Activated T-helper 1 cell treated with anti-CD3 and anti-CD28 coated beads, Interleukin-12 subunit alpha, Interleukin-12 subunit beta, Interleukin-2, Interleukin-4 antibody, amounts not matched to agents 30 ng/mL and 10 ng/mL and 1 ng/mL, durations not matched to agents 14 hours and 24 hours and 36 hours (primary cell): Measurements from ENCODE around the gene TSHR. TPM values are rescaled to one million over a fixed set of nuclear protein-coding genes. Genes with fewer than 3 reads are reported as not detected.

ENCODE experiments used
- DNase-seq: peaks from one replicate; pipeline ENCODE4 v3.0.0; 2021; ENCODE audit warnings: low spot score
- H3K27ac Mint-ChIP-seq: one replicate; pipeline ENCODE4 v1.8.0; 2021; ENCODE audit warnings: mild to moderate bottlenecking, mixed read lengths
- H3K27me3 Mint-ChIP-seq: one replicate; pipeline ENCODE4 v1.8.0; 2022; ENCODE audit warnings: mild to moderate bottlenecking, moderate library complexity, mixed read lengths; ENCODE audit not compliant: insufficient read depth
- H3K36me3 Mint-ChIP-seq: one replicate; pipeline ENCODE4 v1.8.0; 2021; ENCODE audit warnings: low read depth, mixed read lengths
- H3K4me1 Mint-ChIP-seq: one replicate; pipeline ENCODE4 v1.8.0; 2021; ENCODE audit warnings: low read depth, mixed read lengths
- H3K4me3 Mint-ChIP-seq: one replicate; pipeline ENCODE4 v1.8.0; 2021; ENCODE audit warnings: mild to moderate bottlenecking, moderate library complexity, mixed read lengths
- H3K9me3 Mint-ChIP-seq: one replicate; pipeline ENCODE4 v1.8.0; 2021; ENCODE audit warnings: mixed read lengths
- intact Hi-C: fragments of 100-400 bp; cut with micrococcal nuclease; formaldehyde crosslinking; loops from one replicate; pipeline ENCODE4 v1.15.1; 2024
- total RNA-seq: library from RNA; stranded (reverse); gene quantifications from 2 replicates; pipeline ENCODE4 v1.2.3, GENCODE V29; 2022

The TSHR gene
- total RNA-seq, 1 donor from 2014 or later = 0.16 TPM

DNA sequence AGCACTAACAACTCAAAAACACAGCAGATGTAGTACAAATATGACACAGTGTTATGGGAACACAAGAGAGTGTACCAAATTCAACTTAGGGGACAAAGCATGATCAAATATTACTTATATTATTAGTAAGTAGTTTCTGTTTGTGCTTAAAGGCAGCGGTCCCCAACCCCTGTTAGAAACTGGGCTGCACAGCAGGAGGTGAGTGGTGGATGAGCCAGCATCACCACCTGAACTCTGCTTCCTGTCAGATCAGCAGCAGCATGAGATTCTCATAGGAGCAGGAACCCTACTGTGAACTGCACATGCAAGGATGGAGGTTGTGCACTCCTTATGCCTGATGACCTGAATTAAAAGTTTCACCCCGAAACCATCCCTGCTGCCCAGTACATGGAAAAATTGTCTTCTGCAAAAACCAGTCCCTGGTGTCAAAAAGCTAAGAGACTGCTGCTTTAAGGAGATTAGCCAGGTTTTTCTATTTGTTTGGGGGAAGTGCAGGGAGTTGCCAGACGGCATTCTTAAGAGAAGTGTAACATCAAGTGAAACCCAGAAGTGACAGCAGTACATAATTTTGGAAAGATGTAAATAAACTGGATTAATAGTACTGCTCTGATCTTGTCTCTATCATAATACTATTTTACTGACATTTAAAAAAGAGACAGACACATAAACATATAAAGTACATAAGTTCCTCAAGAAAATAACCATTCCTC lies 238.7 kb downstream of the TSHR start:
- peak; percentile 5 for DNase-seq
- H3K27me3 Mint-ChIP-seq = no peaks in the 10 kb centered on the region
- intact Hi-C loops = loop anchor here (2.0 kb wide), 1 partner anchor 25 kb away; no protein-coding TSS in a partner anchor
- no peak overlapping the region for H3K4me3 Mint-ChIP-seq
- H3K4me1 Mint-ChIP-seq = peaks cover 47% of the 10 kb centered on the region
- no peaks in the 10 kb centered on the region for H3K9me3 Mint-ChIP-seq
- H3K36me3 Mint-ChIP-seq = peaks cover 44% of the 10 kb centered on the region
- H3K27ac Mint-ChIP-seq = peak overlapping the region; percentile 26

Other genes with a start within 250 kb of the TSHR start
- gene CEP128, start 13.9 kb upstream of the TSHR start, total RNA-seq = 18.2 and 22.0 TPM in 2 replicates